HCT116 (cell line): ENCODE measurements around the gene AP2A1.

Experiments
- CEBPB ChIP-seq: IDR thresholded peaks from 2 replicates; pipeline ENCODE4 v1.6.1; 2012; ENCODE audit warnings: low read depth
- CTCF ChIP-seq, 3 experiments: fragments of 200-600 bp in 1 of 3; sonication (generic) in 1 of 3; IDR thresholded peaks in 2 of 3; conservative IDR thresholded peaks in 1 of 3; 2 replicates each; pipeline ENCODE4 v1.5.1; 2012 to 2017; ENCODE audit warnings: low read depth in 2 of 3, low read length in 2 of 3, antibody characterized with exemption in 1 of 3, borderline replicate concordance in 1 of 3, control low read depth in 1 of 3, mild to moderate bottlenecking in 1 of 3, mixed read lengths in 1 of 3, mixed run types in 1 of 3, moderate library complexity in 1 of 3; ENCODE audit not compliant: insufficient read depth in 1 of 3
- SP1 ChIP-seq: IDR thresholded peaks from 2 replicates; pipeline ENCODE4 v1.6.1; 2012; ENCODE audit warnings: low read depth
- TF ChIP-seq, protein P1 (sequence below): IDR thresholded peaks from 2 replicates; pipeline ENCODE4 v1.6.1; 2012; ENCODE audit warnings: low read depth

DNA sequence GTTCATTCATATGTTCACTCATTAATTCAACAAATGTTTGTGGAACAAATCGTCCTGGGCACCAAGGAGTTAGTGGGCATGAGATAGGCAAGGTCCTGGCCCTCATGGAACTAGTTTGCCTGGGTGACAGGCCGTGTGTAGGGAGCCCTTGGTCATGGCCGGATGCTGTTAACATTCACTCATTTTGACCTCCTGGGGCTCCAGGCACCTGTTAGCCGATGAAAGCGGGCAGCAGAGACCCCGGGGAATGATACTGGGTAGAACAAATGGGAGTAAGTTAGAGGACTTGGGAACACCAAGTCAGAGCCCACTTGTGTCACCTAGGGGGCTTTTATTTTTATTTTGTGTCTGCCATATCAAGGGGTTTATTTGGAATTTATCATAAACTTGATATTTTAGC is 57.9 kb downstream of the AP2A1 start:
- TF ChIP-seq, protein P1, sequence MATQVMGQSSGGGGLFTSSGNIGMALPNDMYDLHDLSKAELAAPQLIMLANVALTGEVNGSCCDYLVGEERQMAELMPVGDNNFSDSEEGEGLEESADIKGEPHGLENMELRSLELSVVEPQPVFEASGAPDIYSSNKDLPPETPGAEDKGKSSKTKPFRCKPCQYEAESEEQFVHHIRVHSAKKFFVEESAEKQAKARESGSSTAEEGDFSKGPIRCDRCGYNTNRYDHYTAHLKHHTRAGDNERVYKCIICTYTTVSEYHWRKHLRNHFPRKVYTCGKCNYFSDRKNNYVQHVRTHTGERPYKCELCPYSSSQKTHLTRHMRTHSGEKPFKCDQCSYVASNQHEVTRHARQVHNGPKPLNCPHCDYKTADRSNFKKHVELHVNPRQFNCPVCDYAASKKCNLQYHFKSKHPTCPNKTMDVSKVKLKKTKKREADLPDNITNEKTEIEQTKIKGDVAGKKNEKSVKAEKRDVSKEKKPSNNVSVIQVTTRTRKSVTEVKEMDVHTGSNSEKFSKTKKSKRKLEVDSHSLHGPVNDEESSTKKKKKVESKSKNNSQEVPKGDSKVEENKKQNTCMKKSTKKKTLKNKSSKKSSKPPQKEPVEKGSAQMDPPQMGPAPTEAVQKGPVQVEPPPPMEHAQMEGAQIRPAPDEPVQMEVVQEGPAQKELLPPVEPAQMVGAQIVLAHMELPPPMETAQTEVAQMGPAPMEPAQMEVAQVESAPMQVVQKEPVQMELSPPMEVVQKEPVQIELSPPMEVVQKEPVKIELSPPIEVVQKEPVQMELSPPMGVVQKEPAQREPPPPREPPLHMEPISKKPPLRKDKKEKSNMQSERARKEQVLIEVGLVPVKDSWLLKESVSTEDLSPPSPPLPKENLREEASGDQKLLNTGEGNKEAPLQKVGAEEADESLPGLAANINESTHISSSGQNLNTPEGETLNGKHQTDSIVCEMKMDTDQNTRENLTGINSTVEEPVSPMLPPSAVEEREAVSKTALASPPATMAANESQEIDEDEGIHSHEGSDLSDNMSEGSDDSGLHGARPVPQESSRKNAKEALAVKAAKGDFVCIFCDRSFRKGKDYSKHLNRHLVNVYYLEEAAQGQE = no peak
- TF ChIP-seq CTCF (IDR thresholded peaks at IDR 0.05 in 2 of 3, conservative IDR thresholded peaks at IDR 0.05 in 1 of 3; ENCODE audit: borderline replicate concordance in 1 of 3, insufficient read depth in 1 of 3, low read depth in 2 of 3, low read length in 2 of 3) (no peak), SP1 (no peak), CEBPB (no peak)
